ENCODE data around the gene GAS2L1.

The GAS2L1 gene

DNA sequence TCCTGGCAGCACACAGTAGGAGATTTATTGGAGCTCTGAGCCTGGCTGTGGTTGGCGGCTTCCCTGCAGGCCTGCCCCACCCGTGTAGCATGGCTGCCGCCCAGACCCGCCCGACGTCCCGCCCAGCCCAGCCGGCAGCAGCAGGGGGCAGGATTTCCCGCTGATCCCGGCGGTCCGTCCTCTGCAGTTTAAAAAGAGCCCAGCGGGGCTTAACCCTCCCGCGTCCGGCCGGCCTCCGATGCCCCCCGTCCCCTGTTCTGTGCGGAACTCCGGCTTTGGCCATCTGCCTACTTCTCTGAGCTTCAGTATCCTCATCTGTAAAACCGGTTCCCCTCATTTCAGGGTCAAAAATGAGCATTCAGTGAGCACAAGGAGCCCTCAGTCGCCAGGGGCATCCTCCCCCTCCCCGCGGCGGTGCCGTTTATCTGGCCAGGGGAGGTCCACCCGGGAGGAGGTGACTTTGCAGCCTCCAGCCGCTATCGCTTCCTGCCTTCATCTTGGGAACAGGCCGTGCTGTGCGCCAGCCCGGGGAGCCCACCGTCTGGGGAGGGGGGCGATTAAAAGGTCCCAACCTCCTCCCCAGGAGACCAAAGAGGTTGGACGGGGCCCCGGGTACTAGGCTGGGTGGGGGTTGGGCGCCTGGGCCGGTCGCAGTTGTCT lies at the start of gene GAS2L1:
TSS of gene GAS2L1 (plus strand) at position 476 of the 660 bp plus-strand sequence. CDS start 1,456 bp downstream, outside the sequence.
- Histone ChIP-seq H3K4me3 (ENCODE audit: low read depth in 1 of 2, low read length in 2 of 2) (peak within 1 kb of the TSS; percentile 76 to 95), H3K9me3 (ENCODE audit: control insufficient read depth in 1 of 2, low read length in 2 of 2) (no peaks in the 10 kb centered on the region), H3K36me3 (ENCODE audit: control insufficient read depth in 1 of 2, insufficient read depth in 2 of 2, low read length in 2 of 2) (no peaks in the 10 kb centered on the region), H3K27me3 (ENCODE audit: low read depth, low read length) (no peaks in the 10 kb centered on the region), H3K4me1 (ENCODE audit: control insufficient read depth in 1 of 2, insufficient read depth in 2 of 2, low read length in 2 of 2) (peaks cover 14 to 45% of the 10 kb centered on the region in 2 donors), H3K27ac (ENCODE audit: low read length) (no peak within 1 kb of the TSS)

DNA sequence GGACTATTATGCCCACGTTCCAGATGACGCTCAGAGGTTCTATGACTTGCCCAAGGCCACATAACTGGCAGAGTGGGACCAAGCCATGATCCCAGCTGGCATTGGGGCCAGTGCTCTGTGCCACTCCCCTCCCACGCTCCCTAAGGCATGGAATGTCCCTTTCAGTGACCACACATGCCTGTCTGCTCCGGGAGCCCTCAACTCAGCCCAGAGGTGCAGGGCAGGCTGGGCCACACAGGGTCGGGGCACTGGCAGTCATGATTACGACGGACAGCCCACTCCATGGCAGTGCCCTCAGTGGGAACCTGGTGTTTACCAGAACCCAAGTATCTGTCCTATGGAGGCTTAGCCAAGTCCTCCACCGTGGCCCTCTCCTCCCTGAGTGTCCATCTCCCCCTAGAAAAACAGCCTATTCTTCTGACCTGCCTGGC lies 48.7 kb upstream of the GAS2L1 start:
- no peaks in the 10 kb centered on the region for H3K9me3 ChIP-seq (ENCODE audit: control insufficient read depth in 1 of 2, low read length in 2 of 2)
- H3K27me3 ChIP-seq (ENCODE audit: low read depth, low read length), result no peaks in the 10 kb centered on the region
- H3K4me1 ChIP-seq (ENCODE audit: control insufficient read depth in 1 of 2, insufficient read depth in 2 of 2, low read length in 2 of 2), result no peaks in the 10 kb centered on the region
- no peak overlapping the region for H3K4me3 ChIP-seq (ENCODE audit: low read depth in 1 of 2, low read length in 2 of 2)
- no peak overlapping the region for H3K27ac ChIP-seq (ENCODE audit: low read length)
- peaks cover 0 to 8% of the 10 kb centered on the region in 2 donors for H3K36me3 ChIP-seq (ENCODE audit: control insufficient read depth in 1 of 2, insufficient read depth in 2 of 2, low read length in 2 of 2)

DNA sequence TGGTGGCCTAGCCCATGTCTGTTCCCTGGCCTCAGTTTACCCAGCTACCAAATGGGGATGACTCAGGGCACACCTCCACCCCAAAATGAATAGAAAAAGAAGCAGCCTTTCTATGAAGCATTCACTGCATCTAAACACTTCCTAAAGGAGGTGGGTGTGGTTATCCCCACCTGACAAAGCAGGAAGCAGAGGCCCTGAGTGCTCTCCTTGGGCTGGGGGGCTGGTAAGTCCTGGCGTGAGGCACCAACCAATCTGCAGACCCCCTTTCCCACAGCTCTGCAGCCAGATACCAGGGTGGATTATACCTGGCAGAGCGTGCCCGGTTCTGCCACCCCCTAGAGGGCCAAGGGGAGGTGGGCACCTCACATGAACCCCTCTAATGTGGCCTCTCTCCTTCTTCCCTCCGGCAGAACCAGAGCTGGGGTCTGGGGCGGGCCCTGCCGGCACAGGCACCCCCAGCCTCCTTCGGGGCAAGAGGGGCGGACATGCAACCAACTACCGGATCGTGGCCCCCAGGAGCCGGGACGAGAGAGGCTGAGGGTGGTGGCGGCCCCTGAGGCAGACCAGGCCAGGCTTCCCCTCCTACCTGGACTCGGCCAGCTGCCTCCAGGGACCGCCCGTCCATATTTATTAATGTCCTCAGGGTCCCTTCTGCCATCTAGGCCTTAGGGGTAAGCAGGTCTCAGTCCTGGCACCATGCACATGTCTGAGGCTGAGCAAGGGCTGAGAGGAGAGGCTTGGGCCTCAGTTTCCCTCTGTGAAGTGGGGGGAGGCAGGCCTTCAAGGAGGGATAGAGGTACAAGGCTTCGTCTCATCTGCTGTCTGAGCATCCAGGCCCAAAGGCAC lies 47.8 kb upstream of the GAS2L1 start:
- no peaks in the 10 kb centered on the region for H3K4me1 ChIP-seq (ENCODE audit: control insufficient read depth in 1 of 2, insufficient read depth in 2 of 2, low read length in 2 of 2)
- no peaks in the 10 kb centered on the region for H3K9me3 ChIP-seq (ENCODE audit: control insufficient read depth in 1 of 2, low read length in 2 of 2)
- H3K27ac ChIP-seq (ENCODE audit: low read length), result no peak overlapping the region
- peaks cover 0 to 10% of the 10 kb centered on the region in 2 donors for H3K36me3 ChIP-seq (ENCODE audit: control insufficient read depth in 1 of 2, insufficient read depth in 2 of 2, low read length in 2 of 2)
- H3K4me3 ChIP-seq (ENCODE audit: low read depth in 1 of 2, low read length in 2 of 2), result no peak overlapping the region
- no peaks in the 10 kb centered on the region for H3K27me3 ChIP-seq (ENCODE audit: low read depth, low read length)

DNA sequence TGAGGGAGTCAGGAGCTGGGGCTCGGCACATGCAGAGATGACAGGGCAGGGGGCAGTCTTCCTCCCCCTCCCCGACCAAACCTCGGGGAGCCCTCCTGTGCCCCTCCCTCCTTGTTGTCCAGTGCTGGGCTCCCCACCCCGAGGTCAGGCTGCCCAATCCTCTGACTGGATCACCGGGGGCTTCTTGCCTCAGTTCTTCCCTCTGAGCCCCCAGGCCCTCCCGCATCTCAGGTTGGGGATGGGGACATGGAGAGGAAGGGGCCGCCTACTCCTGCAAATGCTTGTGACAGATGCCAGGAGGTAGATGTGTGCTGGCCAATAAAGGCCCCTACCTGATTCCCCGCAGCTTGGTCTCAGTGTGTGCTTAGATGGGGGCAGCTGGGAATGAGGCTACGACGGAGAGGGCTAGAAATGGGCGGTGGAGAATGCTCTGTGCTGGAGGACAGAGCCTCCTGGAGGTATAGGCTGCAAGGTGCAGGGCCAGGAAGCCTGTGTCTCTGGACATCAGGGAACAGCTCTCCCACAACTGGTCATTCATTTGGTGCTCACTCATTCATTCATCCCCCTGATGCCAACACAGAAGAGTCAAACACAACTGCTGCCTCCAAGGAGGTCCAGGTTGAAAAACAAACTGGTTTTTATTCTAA lies 47.1 kb upstream of the GAS2L1 start:
- Histone ChIP-seq H3K9me3 (ENCODE audit: control insufficient read depth in 1 of 2, low read length in 2 of 2) (no peaks in the 10 kb centered on the region), H3K27me3 (ENCODE audit: low read depth, low read length) (no peaks in the 10 kb centered on the region), H3K4me1 (ENCODE audit: control insufficient read depth in 1 of 2, insufficient read depth in 2 of 2, low read length in 2 of 2) (no peaks in the 10 kb centered on the region)

DNA sequence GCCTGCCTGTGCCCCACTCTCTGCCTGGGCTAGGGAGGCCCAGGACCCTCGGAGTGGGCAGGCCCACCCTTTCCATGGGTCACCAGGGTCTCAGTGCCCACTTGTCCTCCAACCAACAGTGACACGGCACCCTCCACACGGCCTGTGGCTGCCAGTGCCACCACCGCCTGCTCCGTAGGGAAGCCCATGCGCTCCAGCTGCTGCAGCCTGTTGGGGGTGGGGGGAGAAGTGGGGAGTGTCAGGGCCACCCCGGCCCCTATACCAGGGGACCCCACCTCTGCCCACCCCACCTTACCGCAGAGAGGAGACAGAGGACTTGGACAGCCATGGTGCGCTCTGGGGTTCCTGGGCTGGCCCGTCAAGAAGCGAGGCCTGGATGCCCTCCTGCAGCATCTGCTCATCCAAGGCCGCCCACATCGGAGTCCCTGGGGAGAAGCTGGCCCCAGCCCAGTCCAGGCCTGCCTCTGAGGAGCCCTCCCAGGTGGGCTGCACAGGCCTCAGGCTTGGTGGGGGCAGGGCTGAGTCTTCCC lies 46.4 kb upstream of the GAS2L1 start:
- Histone ChIP-seq H3K9me3 (ENCODE audit: control insufficient read depth in 1 of 2, low read length in 2 of 2) (no peaks in the 10 kb centered on the region), H3K27me3 (ENCODE audit: low read depth, low read length) (no peaks in the 10 kb centered on the region), H3K36me3 (ENCODE audit: control insufficient read depth in 1 of 2, insufficient read depth in 2 of 2, low read length in 2 of 2) (peaks cover 5 to 21% of the 10 kb centered on the region in 2 donors), H3K4me3 (ENCODE audit: low read depth in 1 of 2, low read length in 2 of 2) (no peak overlapping the region), H3K4me1 (ENCODE audit: control insufficient read depth in 1 of 2, insufficient read depth in 2 of 2, low read length in 2 of 2) (no peaks in the 10 kb centered on the region), H3K27ac (ENCODE audit: low read length) (no peak overlapping the region)

More for the DNA sequence above, 47.1 kb upstream of the GAS2L1 start:
- Histone ChIP-seq H3K36me3 (ENCODE audit: control insufficient read depth in 1 of 2, insufficient read depth in 2 of 2, low read length in 2 of 2) (peaks cover 3 to 17% of the 10 kb centered on the region in 2 donors), H3K4me3 (ENCODE audit: low read depth in 1 of 2, low read length in 2 of 2) (no peak overlapping the region), H3K27ac (ENCODE audit: low read length) (no peak overlapping the region)

DNA sequence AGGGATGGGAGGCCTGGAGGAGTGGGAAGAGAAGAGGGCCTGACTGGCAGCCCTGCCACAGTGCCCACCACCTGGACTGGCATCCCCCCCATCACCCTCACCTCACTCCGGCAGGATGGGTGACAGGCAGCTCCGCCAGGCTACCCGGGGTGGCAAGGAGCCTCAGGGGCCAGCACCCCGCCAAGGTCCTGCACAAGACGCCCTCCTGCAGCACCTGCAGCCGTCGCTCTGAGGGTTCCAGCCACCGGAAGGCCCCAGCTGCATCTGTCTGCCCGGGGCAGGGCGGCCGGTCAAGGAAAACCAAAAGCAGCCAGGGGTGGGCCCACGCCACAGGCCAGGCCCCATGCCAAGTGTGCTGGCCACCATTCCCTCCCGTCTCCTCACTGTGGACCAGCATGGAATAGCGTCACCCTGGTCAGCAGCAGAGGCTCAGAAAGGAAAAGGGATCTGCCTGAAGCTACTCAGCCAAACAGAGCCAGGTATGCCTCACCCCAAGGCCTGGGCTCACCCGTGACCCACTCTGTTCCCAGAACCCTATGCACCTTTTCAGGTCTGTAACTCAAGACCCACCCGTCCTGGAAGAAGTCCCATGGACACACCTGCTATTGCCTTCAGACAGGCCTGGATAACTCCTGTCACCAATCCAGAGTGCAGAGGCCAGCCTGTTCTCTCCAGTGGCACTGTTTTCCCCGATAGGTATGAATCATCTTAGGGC lies 45.7 kb upstream of the GAS2L1 start:
- Histone ChIP-seq H3K27me3 (ENCODE audit: low read depth, low read length) (no peaks in the 10 kb centered on the region), H3K27ac (ENCODE audit: low read length) (no peak overlapping the region), H3K4me3 (ENCODE audit: low read depth in 1 of 2, low read length in 2 of 2) (no peak overlapping the region), H3K4me1 (ENCODE audit: control insufficient read depth in 1 of 2, insufficient read depth in 2 of 2, low read length in 2 of 2) (no peaks in the 10 kb centered on the region), H3K9me3 (ENCODE audit: control insufficient read depth in 1 of 2, low read length in 2 of 2) (no peaks in the 10 kb centered on the region), H3K36me3 (ENCODE audit: control insufficient read depth in 1 of 2, insufficient read depth in 2 of 2, low read length in 2 of 2) (peaks cover 8 to 26% of the 10 kb centered on the region in 2 donors)

DNA sequence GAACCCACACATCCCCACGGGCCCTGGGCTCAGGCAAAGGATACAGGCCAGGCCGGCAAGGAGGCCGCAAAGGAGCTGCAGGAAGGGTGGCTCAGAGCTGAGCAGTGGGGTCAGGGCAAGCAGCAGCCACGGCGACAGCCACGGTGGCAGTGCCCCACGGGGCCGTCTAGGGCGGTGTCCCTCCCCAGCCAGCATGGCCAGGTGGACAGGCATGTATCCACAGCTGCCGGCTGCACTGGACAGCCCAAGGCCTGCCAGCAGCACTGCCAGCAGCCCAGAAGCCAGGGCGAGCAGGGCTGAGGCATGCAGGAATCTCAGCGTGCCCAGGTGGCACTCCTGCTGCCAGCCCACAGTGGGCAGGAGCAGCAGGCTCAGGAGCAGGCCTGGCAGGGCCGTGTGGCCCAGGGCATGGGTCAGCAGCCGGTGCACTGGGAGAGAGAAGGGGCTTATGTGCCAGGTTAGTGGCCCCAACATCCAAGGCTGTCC lies 42.6 kb upstream of the GAS2L1 start:
- Histone ChIP-seq H3K27ac (ENCODE audit: low read length) (no peak overlapping the region), H3K36me3 (ENCODE audit: control insufficient read depth in 1 of 2, insufficient read depth in 2 of 2, low read length in 2 of 2) (peaks cover 8 to 32% of the 10 kb centered on the region in 2 donors), H3K4me1 (ENCODE audit: control insufficient read depth in 1 of 2, insufficient read depth in 2 of 2, low read length in 2 of 2) (peaks cover 12 to 15% of the 10 kb centered on the region in 2 donors), H3K9me3 (ENCODE audit: control insufficient read depth in 1 of 2, low read length in 2 of 2) (no peaks in the 10 kb centered on the region), H3K27me3 (ENCODE audit: low read depth, low read length) (no peaks in the 10 kb centered on the region), H3K4me3 (ENCODE audit: low read depth in 1 of 2, low read length in 2 of 2) (no peak overlapping the region)

DNA sequence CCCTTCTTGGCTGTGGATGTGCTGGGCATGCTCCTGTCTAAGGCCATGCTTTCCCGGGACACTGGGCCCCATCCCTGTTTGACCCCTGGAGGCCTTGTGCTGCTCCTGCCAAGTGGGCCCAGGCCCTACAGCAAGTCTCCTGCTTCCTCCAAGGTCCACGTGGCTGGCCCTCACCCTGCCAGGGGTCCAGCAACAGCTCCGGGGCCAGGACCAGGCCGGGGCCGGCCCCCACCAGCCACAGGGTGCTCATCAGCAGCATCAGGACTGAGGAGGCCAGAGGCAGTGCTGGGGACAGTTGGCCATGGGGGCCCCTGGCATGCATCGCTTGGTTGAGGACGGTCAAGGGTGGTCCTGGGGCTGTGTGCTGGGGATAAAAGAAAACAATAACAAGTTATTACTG lies 41.1 kb upstream of the GAS2L1 start:
- Histone ChIP-seq H3K36me3 (ENCODE audit: control insufficient read depth in 1 of 2, insufficient read depth in 2 of 2, low read length in 2 of 2) (peaks cover 8 to 28% of the 10 kb centered on the region in 2 donors), H3K4me1 (ENCODE audit: control insufficient read depth in 1 of 2, insufficient read depth in 2 of 2, low read length in 2 of 2) (peaks cover 22 to 28% of the 10 kb centered on the region in 2 donors), H3K27ac (ENCODE audit: low read length) (no peak overlapping the region), H3K9me3 (ENCODE audit: control insufficient read depth in 1 of 2, low read length in 2 of 2) (no peaks in the 10 kb centered on the region), H3K4me3 (ENCODE audit: low read depth in 1 of 2, low read length in 2 of 2) (no peak overlapping the region), H3K27me3 (ENCODE audit: low read depth, low read length) (no peaks in the 10 kb centered on the region)

DNA sequence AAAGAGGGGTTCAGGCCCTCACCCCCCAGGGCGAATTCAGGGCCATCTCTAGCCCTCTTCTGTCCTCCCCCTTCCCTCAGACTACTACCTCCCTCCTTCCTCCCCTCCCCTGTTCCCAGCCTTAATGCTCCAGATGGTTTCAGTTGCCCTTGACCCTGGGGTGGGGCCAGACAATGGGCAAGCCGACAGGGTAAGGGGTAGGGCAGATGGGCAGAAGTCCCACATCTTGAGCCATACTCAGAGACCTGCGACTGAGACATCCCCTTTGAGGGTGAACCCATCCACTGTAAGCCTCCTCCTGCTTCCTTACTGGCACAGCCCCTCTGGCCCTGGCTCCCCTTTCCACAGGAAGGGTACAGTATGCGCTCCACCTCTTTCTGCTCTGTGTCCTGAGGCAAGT lies 40.5 kb upstream of the GAS2L1 start:
- Histone ChIP-seq H3K27ac (ENCODE audit: low read length) (no peak overlapping the region), H3K9me3 (ENCODE audit: control insufficient read depth in 1 of 2, low read length in 2 of 2) (no peaks in the 10 kb centered on the region), H3K27me3 (ENCODE audit: low read depth, low read length) (no peaks in the 10 kb centered on the region), H3K4me3 (ENCODE audit: low read depth in 1 of 2, low read length in 2 of 2) (no peak overlapping the region), H3K36me3 (ENCODE audit: control insufficient read depth in 1 of 2, insufficient read depth in 2 of 2, low read length in 2 of 2) (peaks cover 8 to 24% of the 10 kb centered on the region in 2 donors), H3K4me1 (ENCODE audit: control insufficient read depth in 1 of 2, insufficient read depth in 2 of 2, low read length in 2 of 2) (peaks cover 28 to 32% of the 10 kb centered on the region in 2 donors)

DNA sequence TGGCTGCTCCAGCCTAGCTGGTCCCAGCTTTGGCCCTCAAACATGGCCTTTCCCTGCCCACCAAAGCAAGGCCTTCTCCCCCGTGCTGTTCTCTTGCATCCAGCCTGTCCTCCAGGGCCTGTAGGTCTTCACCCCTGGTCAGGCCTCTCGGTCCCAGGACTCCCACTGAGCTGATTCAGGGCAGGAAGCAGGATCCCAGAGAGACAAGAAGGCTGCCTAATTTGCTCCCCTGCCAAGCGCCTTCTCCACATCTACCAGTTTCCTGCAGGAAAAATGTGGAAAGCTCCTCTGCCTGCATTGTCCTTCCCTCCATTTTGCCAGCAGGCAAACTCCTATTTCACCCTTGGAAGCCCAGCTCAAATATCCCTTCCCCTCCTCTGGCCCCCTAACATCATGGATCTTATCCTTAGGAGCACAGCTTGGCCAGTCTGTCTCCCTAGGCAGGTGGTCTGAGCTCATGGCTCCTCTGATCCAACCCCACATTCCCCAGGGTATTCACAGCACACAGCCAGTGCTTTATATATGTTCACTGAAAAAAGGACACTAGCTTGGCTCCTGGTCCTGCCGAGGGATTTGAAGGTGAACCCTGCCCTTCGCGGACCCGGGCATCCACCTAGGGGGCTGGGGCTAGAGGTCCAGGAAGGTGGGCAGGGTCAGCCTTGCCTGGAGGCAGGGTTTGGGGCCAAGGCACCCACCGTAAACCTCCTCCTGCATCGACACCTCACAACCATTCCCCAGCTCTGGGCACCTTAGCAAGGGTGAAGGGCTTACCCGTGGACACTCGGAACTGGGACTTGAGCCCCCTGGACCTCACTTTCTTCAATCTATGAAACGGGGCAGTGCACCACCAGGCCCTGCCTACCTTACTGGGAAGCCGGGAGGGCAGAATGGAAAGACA lies 39.6 kb upstream of the GAS2L1 start:
- Histone ChIP-seq H3K36me3 (ENCODE audit: control insufficient read depth in 1 of 2, insufficient read depth in 2 of 2, low read length in 2 of 2) (peaks cover 8 to 24% of the 10 kb centered on the region in 2 donors), H3K4me3 (ENCODE audit: low read depth in 1 of 2, low read length in 2 of 2) (peak overlapping the region; percentile 87 to 94), H3K27ac (ENCODE audit: low read length) (peak overlapping the region; percentile 96), H3K4me1 (ENCODE audit: control insufficient read depth in 1 of 2, insufficient read depth in 2 of 2, low read length in 2 of 2) (peaks cover 37 to 39% of the 10 kb centered on the region in 2 donors), H3K9me3 (ENCODE audit: control insufficient read depth in 1 of 2, low read length in 2 of 2) (no peaks in the 10 kb centered on the region), H3K27me3 (ENCODE audit: low read depth, low read length) (no peaks in the 10 kb centered on the region)

Data from muscle layer of duodenum (tissue), 2 donors.